Left ventricle myocardium inferior (tissue), 1 donor: ENCODE results near the gene LPA. TPM values are rescaled to one million over a fixed set of nuclear protein-coding genes. Genes with fewer than 3 reads are reported as not detected.

Experiments
- DNase-seq: peaks from one replicate; pipeline ENCODE4 v3.0.0-alpha.2; 2020
- H3K27ac ChIP-seq: fragments of 200-600 bp; replicated peaks from 2 replicates; pipeline ENCODE4 v1.8.0; 2021
- H3K27me3 ChIP-seq: fragments of 200-600 bp; 2 replicates; pipeline ENCODE4 v1.8.0; 2021; ENCODE audit warnings: low read depth
- H3K36me3 ChIP-seq: fragments of 200-600 bp; 2 replicates; pipeline ENCODE4 v1.8.0; 2021
- H3K4me1 ChIP-seq: fragments of 200-600 bp; 2 replicates; pipeline ENCODE4 v1.8.0; 2021
- H3K4me3 ChIP-seq: fragments of 200-600 bp; 2 replicates; pipeline ENCODE4 v1.8.0; 2021; ENCODE audit warnings: mild to moderate bottlenecking, moderate library complexity
- H3K9me3 ChIP-seq: fragments of 200-600 bp; replicated peaks from 2 replicates; pipeline ENCODE4 v1.8.0; 2021
- intact Hi-C: fragments of 100-400 bp; cut with micrococcal nuclease; formaldehyde crosslinking; loops from one replicate; pipeline ENCODE4 v1.11.0; 2022
- total RNA-seq: library from RNA; stranded (reverse); fragmentation: NEBNext Ultra II Directional; extraction: Animal tissue kit (Norgen Biotek cat#: 25700); gene quantifications from one replicate; pipeline ENCODE4 v1.2.1, GENCODE V29; 2021
- TF ChIP-seq, protein P1 (sequence below): fragments of 200-600 bp; IDR thresholded peaks from 2 replicates; pipeline ENCODE4 v1.8.0; 2021; ENCODE audit warnings: antibody characterized with exemption, mild to moderate bottlenecking, borderline replicate concordance
- donor health status: DM: no; HTN: yes; CAD: no; lungs with severe emphysema.

LPA gene
- total RNA-seq, 1 donor from 2014 or later: not detected

DNA sequence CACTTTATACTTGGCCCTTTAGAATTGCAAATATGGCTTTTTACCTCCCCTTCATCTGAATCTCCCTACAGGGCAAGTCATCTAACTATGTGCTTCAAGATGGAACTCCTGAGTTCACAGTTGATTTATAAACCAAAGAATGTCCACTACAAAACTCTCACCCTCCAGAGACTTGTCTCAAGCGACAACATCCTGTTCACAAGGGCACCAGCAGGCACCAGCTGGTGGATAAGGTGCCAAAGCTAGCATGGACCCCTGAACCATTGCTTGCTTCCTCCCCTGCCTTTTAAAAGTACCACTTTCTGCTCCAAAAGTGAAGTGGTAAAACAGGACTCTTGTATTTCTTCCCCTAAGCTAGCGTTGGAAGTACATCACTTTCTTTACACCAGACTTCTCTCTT, 154.5 kb downstream of the LPA start:
- TF ChIP-seq, protein P1, sequence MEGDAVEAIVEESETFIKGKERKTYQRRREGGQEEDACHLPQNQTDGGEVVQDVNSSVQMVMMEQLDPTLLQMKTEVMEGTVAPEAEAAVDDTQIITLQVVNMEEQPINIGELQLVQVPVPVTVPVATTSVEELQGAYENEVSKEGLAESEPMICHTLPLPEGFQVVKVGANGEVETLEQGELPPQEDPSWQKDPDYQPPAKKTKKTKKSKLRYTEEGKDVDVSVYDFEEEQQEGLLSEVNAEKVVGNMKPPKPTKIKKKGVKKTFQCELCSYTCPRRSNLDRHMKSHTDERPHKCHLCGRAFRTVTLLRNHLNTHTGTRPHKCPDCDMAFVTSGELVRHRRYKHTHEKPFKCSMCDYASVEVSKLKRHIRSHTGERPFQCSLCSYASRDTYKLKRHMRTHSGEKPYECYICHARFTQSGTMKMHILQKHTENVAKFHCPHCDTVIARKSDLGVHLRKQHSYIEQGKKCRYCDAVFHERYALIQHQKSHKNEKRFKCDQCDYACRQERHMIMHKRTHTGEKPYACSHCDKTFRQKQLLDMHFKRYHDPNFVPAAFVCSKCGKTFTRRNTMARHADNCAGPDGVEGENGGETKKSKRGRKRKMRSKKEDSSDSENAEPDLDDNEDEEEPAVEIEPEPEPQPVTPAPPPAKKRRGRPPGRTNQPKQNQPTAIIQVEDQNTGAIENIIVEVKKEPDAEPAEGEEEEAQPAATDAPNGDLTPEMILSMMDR: no peak
- intact Hi-C loops: no loop called here

GRCh38 chr6:160508599-160508998, 155.5 kb downstream of the LPA start:
- no peak for DNase-seq
- H3K36me3 ChIP-seq: no peaks in the 10 kb centered on the region
- H3K27ac ChIP-seq: no peak overlapping the region
- H3K9me3 ChIP-seq: peaks cover 9% of the 10 kb centered on the region
- no peaks in the 10 kb centered on the region for H3K4me1 ChIP-seq
- no peak overlapping the region for H3K4me3 ChIP-seq
- TF ChIP-seq, protein P1: no peak
- peaks cover 37% of the 10 kb centered on the region for H3K27me3 ChIP-seq
- intact Hi-C loops: no loop called here

More for the DNA sequence above, 154.5 kb downstream of the LPA start:
- no peak overlapping the region for H3K27ac ChIP-seq
- DNase-seq: no peak
- H3K36me3 ChIP-seq: no peaks in the 10 kb centered on the region
- peaks cover 45% of the 10 kb centered on the region for H3K27me3 ChIP-seq
- no peaks in the 10 kb centered on the region for H3K9me3 ChIP-seq
- no peaks in the 10 kb centered on the region for H3K4me1 ChIP-seq
- H3K4me3 ChIP-seq: no peak overlapping the region

GRCh38 chr6:160507420-160507819, 156.7 kb downstream of the LPA start:
- Histone ChIP-seq H3K4me3 (no peak overlapping the region), H3K27me3 (peaks cover 25% of the 10 kb centered on the region), H3K36me3 (no peaks in the 10 kb centered on the region), H3K27ac (no peak overlapping the region), H3K4me1 (no peaks in the 10 kb centered on the region), H3K9me3 (peaks cover 21% of the 10 kb centered on the region)
- TF ChIP-seq, protein P1: no peak
- intact Hi-C loops: no loop called here
- no peak for DNase-seq

DNA sequence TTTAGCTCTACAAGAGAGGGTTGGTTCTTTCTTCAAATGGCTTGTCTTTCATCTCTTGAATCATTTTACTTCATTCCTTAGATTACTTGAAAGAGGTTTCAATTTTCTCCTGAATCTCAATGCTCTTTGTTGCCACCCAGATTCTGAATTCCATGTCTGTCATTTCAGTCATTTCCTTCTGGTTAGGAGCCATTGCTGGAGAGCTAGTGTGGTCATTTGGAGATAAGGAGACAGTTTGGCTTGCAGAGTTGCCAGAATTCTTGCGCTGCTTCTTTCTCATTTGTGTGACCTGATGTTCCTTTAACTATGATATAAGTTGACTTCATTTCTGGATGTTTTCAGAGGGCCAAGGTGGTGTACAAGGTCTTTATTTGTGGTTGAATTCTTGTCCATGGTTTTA, 158.1 kb downstream of the LPA start:
- Histone ChIP-seq H3K4me3 (no peak overlapping the region), H3K4me1 (no peaks in the 10 kb centered on the region), H3K27ac (no peak overlapping the region), H3K27me3 (peaks cover 13% of the 10 kb centered on the region), H3K36me3 (no peaks in the 10 kb centered on the region), H3K9me3 (peaks cover 21% of the 10 kb centered on the region)
- no peak for DNase-seq
- intact Hi-C loops: no loop called here
- TF ChIP-seq, protein P1: no peak

GRCh38 chr6:160500639-160501038, 163.4 kb downstream of the LPA start:
- no peaks in the 10 kb centered on the region for H3K4me1 ChIP-seq
- DNase-seq: no peak
- intact Hi-C loops: no loop called here
- H3K36me3 ChIP-seq: no peaks in the 10 kb centered on the region
- H3K27ac ChIP-seq: no peak overlapping the region
- H3K9me3 ChIP-seq: peaks cover 21% of the 10 kb centered on the region
- TF ChIP-seq, protein P1: no peak
- H3K4me3 ChIP-seq: no peak overlapping the region
- peaks cover 7% of the 10 kb centered on the region for H3K27me3 ChIP-seq

GRCh38 chr6:160494576-160494975, 169.5 kb downstream of the LPA start:
- H3K27me3 ChIP-seq: peaks cover 7% of the 10 kb centered on the region
- H3K27ac ChIP-seq: no peak overlapping the region
- H3K4me1 ChIP-seq: no peaks in the 10 kb centered on the region
- no peak for DNase-seq
- intact Hi-C loops: no loop called here
- TF ChIP-seq, protein P1: no peak
- no peaks in the 10 kb centered on the region for H3K9me3 ChIP-seq
- no peaks in the 10 kb centered on the region for H3K36me3 ChIP-seq
- no peak overlapping the region for H3K4me3 ChIP-seq
